AG04450 (cell line): Measurements from ENCODE around the gene APOL4. TPM values are rescaled to one million over a fixed set of nuclear protein-coding genes. Genes with fewer than 3 reads are reported as not detected.

Experiments used
- CTCF ChIA-PET: fragments of 300-600, 350-600 bp; formaldehyde crosslinking; extraction: SDS; loops from one replicate; lab custom pipeline; 2022; ENCODE audit warnings: antibody characterized with exemption, inconsistent platforms; lab: Charles Lee
- POLR2A ChIA-PET: fragments of 350-600 bp; formaldehyde crosslinking; extraction: SDS; loops from one replicate; lab custom pipeline; 2021; ENCODE audit warnings: antibody characterized with exemption, inconsistent platforms; lab: Yijun Ruan, JAX
- DNase-seq: peaks from one replicate; pipeline ENCODE4 v3.0.0-alpha.2; 2011; ENCODE audit warnings: low read depth, low spot score
- H3K27ac ChIP-seq: one replicate; pipeline ENCODE4 v1.5.1; 2012; ENCODE audit warnings: low read depth, low read length, control low read depth
- H3K27me3 ChIP-seq: one replicate; pipeline ENCODE4 v1.6.0; 2012; ENCODE audit warnings: low read length; ENCODE audit not compliant: control insufficient read depth, insufficient read depth
- H3K4me3 ChIP-seq: 2 replicates; pipeline ENCODE4 v1.5.1; 2011; ENCODE audit warnings: mild to moderate bottlenecking, low read depth, low read length, control low read depth
- H3K9me3 ChIP-seq: 2 replicates; pipeline ENCODE4 v1.5.1; 2012; ENCODE audit warnings: low read length; ENCODE audit not compliant: control insufficient read depth, insufficient read depth
- polyA plus RNA-seq: library from polyadenylated mRNA; depleted of rRNA; stranded (reverse); fragments of >200 nt; gene quantifications from 2 replicates; pipeline ENCODE4 v1.2.3, GENCODE V29; 2011
- TF ChIP-seq, protein P1 (sequence below): IDR thresholded peaks from 2 replicates; pipeline ENCODE4 v1.5.1; 2011; ENCODE audit warnings: low read depth, low read length, control low read depth, inconsistent platforms

Gene APOL4
- polyA plus RNA-seq, 1 experiment, result 0.21 TPM

GRCh38 chr22:36180928-36181327 lies 20.7 kb downstream of the APOL4 start:
- TF ChIP-seq, protein P1, sequence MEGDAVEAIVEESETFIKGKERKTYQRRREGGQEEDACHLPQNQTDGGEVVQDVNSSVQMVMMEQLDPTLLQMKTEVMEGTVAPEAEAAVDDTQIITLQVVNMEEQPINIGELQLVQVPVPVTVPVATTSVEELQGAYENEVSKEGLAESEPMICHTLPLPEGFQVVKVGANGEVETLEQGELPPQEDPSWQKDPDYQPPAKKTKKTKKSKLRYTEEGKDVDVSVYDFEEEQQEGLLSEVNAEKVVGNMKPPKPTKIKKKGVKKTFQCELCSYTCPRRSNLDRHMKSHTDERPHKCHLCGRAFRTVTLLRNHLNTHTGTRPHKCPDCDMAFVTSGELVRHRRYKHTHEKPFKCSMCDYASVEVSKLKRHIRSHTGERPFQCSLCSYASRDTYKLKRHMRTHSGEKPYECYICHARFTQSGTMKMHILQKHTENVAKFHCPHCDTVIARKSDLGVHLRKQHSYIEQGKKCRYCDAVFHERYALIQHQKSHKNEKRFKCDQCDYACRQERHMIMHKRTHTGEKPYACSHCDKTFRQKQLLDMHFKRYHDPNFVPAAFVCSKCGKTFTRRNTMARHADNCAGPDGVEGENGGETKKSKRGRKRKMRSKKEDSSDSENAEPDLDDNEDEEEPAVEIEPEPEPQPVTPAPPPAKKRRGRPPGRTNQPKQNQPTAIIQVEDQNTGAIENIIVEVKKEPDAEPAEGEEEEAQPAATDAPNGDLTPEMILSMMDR, result no peak
- no peak overlapping the region for H3K4me3 ChIP-seq
- peaks cover 26% of the 10 kb centered on the region for H3K27me3 ChIP-seq
- ChIA-PET CTCF (interaction anchor here (0.5 to 5.2 kb wide), 14 partner anchors 9 to 306 kb away, joined by 3 to 74 read pairs (median 5); partner anchors contain the start of gene APOL3), POLR2A (no interaction called here)
- no peak overlapping the region for H3K27ac ChIP-seq
- H3K9me3 ChIP-seq, result no peaks in the 10 kb centered on the region
- DNase-seq, result no peak

GRCh38 chr22:36180038-36180880 lies 21.4 kb downstream of the APOL4 start:
- ChIA-PET CTCF (interaction anchor here (0.6 to 5.2 kb wide), 18 partner anchors 8 to 342 kb away, joined by 3 to 74 read pairs (median 4); partner anchors contain the start of gene APOL3), POLR2A (no interaction called here)
- no peaks in the 10 kb centered on the region for H3K9me3 ChIP-seq
- H3K27me3 ChIP-seq, result peaks cover 23% of the 10 kb centered on the region
- no peak overlapping the region for H3K4me3 ChIP-seq
- no peak for DNase-seq
- H3K27ac ChIP-seq, result no peak overlapping the region
- TF ChIP-seq, protein P1, result peak; percentile 87

- H3K27me3 ChIP-seq, result peaks cover 9% of the 10 kb centered on the region
- no peak overlapping the region for H3K27ac ChIP-seq
- no peak for DNase-seq
- ChIA-PET POLR2A (no interaction called here), CTCF (interaction anchor here (1.1 to 5.2 kb wide), 3 partner anchors 24 to 112 kb away, joined by 4 to 74 read pairs (median 7); no protein-coding TSS in a partner anchor)
- no peak overlapping the region for H3K4me3 ChIP-seq
- H3K9me3 ChIP-seq, result no peaks in the 10 kb centered on the region
- TF ChIP-seq, protein P1, result no peak
Observed at GRCh38 chr22:36177160-36177559, 24.4 kb downstream of the APOL4 start.

- CTCF ChIA-PET, result interaction anchor here (1.0 kb wide), 1 partner anchor 15 kb away, joined by 3 read pairs; the partner anchor contains the start of gene APOL3
Observed at GRCh38 chr22:36175892-36176291, 25.7 kb downstream of the APOL4 start.

More at GRCh38 chr22:36175892-36176291, 25.7 kb downstream of the APOL4 start:
- DNase-seq, result no peak
- Histone ChIP-seq H3K27me3 (peaks cover 7% of the 10 kb centered on the region), H3K4me3 (no peak overlapping the region), H3K27ac (no peak overlapping the region), H3K9me3 (no peaks in the 10 kb centered on the region)
- TF ChIP-seq, protein P1, result no peak
- POLR2A ChIA-PET, result no interaction called here
